ENCODE data around the gene TXNDC5. TPM values are rescaled to one million over a fixed set of nuclear protein-coding genes. Genes with fewer than 3 reads are reported as not detected.

The TXNDC5 gene
- polyA plus RNA-seq (ENCODE audit: insufficient read length in 4 of 4), result 100 to 1,000 TPM in 2 of 4 donors, 10 to 100 TPM in 2; 88.5 to 116 (median 98.3) TPM

GRCh38 chr6:7910654-7911344 is at the start of gene TXNDC5:
Gene TXNDC5, minus strand, starts transcription at chr6:7910788. Its CDS starts 12 bp downstream, at chr6:7910776.
- peak in 2 of 4 donors; percentile 52 to 65 for DNase-seq (ENCODE audit: low read depth in 4 of 4, low spot score in 2 of 4)

- DNase-seq (ENCODE audit: low read depth in 4 of 4, low spot score in 2 of 4), result no peak
Measured at GRCh38 chr6:7960141-7960540, 49.6 kb upstream of the TXNDC5 start.

DNA sequence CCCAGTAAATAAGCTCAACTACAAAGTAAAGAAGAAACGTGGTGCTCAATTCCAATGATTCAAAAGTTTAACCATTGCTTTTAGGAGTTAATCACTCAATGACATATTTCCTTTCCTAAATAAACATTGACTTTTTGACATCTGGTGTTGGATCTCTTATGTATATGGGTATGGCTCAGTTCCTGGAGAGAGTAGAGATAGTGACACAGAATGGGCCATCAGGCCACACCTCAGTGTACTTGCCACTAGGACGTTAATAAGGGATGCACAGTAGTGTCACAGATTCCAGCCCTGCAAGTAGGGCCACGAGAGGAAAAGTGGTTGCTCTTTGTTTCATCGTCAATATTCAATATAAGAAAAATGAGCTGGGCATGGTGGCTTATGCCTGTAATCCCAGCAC is 48.9 kb upstream of the TXNDC5 start:
- DNase-seq (ENCODE audit: low read depth in 4 of 4, low spot score in 2 of 4), result no peak

DNA sequence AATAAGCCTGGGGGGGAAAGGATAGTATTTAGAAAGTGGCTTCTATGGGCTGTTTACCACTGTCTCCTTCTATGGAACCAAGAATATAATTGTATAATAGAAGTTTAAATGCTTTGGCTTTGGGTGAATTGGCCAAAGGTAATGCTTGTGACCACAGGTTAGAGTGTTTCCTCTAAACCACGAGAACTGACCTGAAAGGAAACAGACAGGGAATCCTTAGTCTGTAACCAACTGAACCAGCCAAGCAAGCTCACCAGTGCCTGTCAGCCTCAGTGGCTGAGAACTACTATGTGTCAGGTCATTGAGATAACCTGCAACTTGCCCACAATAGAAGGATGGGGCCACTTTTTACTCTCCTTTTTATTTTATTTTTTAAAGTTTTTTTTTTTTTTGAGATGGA is 47.9 kb upstream of the TXNDC5 start:
- no peak for DNase-seq (ENCODE audit: low read depth in 4 of 4, low spot score in 2 of 4)

- DNase-seq (ENCODE audit: low read depth in 4 of 4, low spot score in 2 of 4), result no peak
Measured at GRCh38 chr6:7956257-7956656, 45.7 kb upstream of the TXNDC5 start.

- no peak for DNase-seq (ENCODE audit: low read depth in 4 of 4, low spot score in 2 of 4)
Measured at GRCh38 chr6:7954477-7955200, 44.1 kb upstream of the TXNDC5 start.

GRCh38 chr6:7953753-7954152 is 43.2 kb upstream of the TXNDC5 start:
- DNase-seq (ENCODE audit: low read depth in 4 of 4, low spot score in 2 of 4), result no peak

DNA sequence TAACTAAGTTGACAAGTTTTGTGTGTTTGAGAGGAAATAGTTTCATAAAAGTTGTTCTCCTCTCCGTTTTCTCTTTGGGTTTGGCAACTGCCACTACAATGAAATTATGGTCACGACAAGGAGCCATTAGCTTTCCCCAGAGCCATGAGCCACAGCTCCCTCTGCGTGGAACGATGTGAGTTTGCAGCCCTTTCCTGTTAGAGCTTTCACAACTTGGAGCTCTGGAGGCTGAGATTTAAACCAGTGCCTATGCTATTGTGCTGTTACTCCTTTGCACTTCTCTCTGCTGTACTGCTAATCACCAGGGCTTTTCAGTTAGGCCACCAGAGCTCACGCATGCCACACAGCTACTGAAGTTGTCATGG is 29.3 kb upstream of the TXNDC5 start:
- DNase-seq (ENCODE audit: low read depth in 4 of 4, low spot score in 2 of 4), result no peak

DNA sequence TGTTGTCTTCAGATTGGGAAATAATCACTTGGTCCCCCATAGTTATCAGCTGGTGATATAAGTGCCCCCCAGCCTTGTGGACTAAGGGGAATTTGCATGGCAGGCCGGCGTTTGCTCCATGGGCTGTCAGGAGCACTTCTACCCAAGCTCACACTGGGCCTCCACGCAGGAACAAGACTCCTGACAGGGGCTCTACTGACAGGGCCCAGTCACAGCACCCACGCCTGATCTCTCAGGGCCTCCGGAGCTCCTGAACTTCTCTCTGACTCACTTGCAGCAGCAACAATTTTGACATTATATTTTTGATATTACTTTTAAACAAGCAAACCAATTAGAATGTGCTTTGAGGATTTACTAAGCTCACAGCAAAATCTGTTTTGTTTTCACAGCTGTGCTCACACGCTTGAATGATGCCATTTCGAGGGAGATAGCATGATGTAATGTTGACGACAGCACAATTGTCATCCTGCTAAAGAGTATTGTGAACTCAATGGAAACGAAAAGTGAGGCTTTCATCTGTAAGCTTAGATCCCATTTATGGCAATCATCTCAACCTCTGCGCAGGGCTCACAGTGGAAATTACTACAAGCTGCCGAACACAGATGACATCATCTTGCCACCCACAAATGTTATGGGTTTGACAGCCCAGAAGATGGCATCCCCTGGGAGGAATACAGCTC is 28.7 kb upstream of the TXNDC5 start:
- DNase-seq (ENCODE audit: low read depth in 4 of 4, low spot score in 2 of 4), result no peak

- no peak for DNase-seq (ENCODE audit: low read depth in 4 of 4, low spot score in 2 of 4)
Measured at GRCh38 chr6:7938562-7939183, 28.1 kb upstream of the TXNDC5 start.

DNA sequence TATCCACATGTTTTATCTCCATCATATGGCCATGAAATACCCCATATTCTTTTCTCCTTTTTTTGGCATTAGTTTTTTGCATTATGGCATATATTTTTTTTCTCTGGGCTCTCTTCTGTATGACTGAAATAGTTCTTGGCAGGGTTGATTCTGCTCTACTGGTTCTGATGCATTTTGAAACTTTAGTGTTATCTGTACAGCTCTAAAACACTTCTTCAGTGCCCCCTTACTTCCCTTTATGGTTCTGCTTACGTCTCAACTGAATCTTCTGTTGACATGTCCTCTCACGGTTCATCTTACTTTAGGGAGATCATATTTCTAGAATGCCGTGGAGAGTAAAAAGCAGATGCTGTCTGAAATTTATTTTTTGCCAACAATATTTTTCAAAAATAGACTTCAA is 23.2 kb upstream of the TXNDC5 start:
- DNase-seq (ENCODE audit: low read depth in 4 of 4, low spot score in 2 of 4), result no peak

GRCh38 chr6:7932625-7933024 is 22.0 kb upstream of the TXNDC5 start:
- no peak for DNase-seq (ENCODE audit: low read depth in 4 of 4, low spot score in 2 of 4)

DNA sequence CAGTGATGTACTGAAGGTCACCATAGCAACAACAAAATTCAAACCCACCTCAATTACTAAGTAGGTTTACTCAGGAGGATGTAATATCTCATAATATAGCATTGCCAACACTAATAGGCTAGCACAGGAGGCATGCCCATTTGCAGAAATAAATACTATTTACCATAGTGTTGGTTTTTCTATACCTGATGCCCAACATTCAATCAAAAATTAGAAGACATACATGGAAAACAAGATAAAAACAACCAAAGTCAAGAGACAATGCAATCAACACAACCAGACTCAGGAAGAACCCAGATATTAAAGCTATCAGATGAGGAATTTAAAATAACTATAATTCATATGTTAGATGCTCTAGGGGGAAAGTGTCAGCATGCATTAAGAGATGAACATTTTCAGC is 14.3 kb upstream of the TXNDC5 start:
- no peak for DNase-seq (ENCODE audit: low read depth in 4 of 4, low spot score in 2 of 4)

DNA sequence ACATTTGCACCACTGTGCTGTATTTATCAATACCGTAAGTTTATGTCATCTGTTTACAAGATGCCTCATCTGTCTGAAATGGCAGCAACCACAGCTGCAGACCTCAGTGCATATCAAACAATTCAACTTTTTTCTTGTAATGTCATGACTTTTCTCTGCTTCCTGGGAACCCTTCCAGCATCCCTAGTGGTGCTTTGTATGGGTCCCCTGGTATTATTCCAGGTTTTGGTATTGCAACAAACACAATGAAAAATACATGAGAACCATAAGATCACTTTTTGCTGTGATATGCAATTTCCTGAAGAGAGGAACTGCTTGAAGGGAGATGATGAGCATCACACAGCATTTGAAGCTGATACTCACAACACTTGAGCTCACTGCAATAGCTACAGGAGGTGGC is 12.0 kb upstream of the TXNDC5 start:
- DNase-seq (ENCODE audit: low read depth in 4 of 4, low spot score in 2 of 4), result no peak

- DNase-seq (ENCODE audit: low read depth in 4 of 4, low spot score in 2 of 4), result no peak
Measured at GRCh38 chr6:7921632-7922092, 11.1 kb upstream of the TXNDC5 start.

- no peak for DNase-seq (ENCODE audit: low read depth in 4 of 4, low spot score in 2 of 4)
Measured at GRCh38 chr6:7921046-7921445, 10.5 kb upstream of the TXNDC5 start.

DNA sequence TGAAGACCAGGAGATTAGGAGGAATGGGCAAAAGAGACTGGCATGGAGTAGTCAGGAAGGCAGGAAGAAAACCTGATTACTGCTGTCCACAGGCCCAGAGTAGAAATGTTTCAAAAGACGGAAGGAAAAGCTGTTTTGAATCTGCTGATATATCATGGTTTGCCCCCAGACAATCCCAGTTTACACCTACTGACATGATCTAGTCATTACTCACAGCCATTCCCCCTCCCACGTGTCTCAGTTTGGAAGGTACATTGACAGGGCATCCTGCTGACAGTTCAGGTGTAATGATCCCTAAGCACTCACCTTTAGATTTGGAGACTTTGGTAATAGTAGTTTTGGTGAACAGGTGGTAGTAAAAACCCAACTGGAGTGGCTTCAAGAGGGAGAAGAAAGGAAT is 9.8 kb upstream of the TXNDC5 start:
- DNase-seq (ENCODE audit: low read depth in 4 of 4, low spot score in 2 of 4), result no peak

GRCh38 chr6:7919871-7920270 is 9.3 kb upstream of the TXNDC5 start:
- DNase-seq (ENCODE audit: low read depth in 4 of 4, low spot score in 2 of 4), result no peak

- DNase-seq (ENCODE audit: low read depth in 4 of 4, low spot score in 2 of 4), result no peak
Measured at GRCh38 chr6:7918403-7918802, 7.8 kb upstream of the TXNDC5 start.

GRCh38 chr6:7917729-7918128 is 7.1 kb upstream of the TXNDC5 start:
- DNase-seq (ENCODE audit: low read depth in 4 of 4, low spot score in 2 of 4), result no peak

- DNase-seq (ENCODE audit: low read depth in 4 of 4, low spot score in 2 of 4), result no peak
Measured at GRCh38 chr6:7916959-7917358, 6.4 kb upstream of the TXNDC5 start.

Data from left renal cortex interstitium (tissue), 4 donors.